Measurements from ENCODE around the gene CACNA1C.

DNA sequence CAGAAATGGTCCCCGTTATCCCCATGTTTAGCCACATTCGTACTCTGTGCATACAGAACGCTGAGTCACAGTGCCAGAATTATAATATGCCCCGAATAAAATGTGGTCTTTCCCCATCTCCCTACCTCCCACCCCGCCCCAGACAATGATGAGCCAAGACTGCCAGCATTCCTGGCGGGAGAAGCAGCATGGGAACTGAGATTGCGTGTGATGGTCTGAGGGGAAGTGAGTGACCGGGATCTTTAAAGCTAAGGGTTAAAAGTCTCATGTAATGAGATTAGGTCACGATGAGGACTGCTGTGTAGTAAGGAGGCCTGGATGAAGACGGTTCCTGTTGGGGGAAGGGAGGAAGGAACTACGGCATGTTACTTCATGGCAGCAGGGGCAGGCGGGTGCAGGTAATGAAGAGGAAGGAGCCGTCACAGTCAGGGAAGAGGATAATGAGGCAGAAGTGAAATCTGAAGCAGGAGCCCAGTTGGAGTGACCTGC is 498.7 kb downstream of the CACNA1C start:
- TF ChIP-seq EZH2 (IDR thresholded peaks at IDR 0.05; ENCODE audit: borderline replicate concordance, low read depth, low read length, severe bottlenecking): no peak
- TF ChIP-seq, protein P1, sequence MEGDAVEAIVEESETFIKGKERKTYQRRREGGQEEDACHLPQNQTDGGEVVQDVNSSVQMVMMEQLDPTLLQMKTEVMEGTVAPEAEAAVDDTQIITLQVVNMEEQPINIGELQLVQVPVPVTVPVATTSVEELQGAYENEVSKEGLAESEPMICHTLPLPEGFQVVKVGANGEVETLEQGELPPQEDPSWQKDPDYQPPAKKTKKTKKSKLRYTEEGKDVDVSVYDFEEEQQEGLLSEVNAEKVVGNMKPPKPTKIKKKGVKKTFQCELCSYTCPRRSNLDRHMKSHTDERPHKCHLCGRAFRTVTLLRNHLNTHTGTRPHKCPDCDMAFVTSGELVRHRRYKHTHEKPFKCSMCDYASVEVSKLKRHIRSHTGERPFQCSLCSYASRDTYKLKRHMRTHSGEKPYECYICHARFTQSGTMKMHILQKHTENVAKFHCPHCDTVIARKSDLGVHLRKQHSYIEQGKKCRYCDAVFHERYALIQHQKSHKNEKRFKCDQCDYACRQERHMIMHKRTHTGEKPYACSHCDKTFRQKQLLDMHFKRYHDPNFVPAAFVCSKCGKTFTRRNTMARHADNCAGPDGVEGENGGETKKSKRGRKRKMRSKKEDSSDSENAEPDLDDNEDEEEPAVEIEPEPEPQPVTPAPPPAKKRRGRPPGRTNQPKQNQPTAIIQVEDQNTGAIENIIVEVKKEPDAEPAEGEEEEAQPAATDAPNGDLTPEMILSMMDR (IDR thresholded peaks at IDR 0.05; ENCODE audit: borderline replicate concordance, extremely low read depth, low read length, poor library complexity, severe bottlenecking): no peak

Data from DND-41 (cell line).